OCI-LY3 (cell line): ENCODE results near the gene MAP2.
"Not testable (repeated sequence)": the region's sequence is repeated elsewhere in the genome, so short reads cannot be mapped to it uniquely, and the experiment has no call there.

Experiments used
- H2AFZ ChIP-seq: fragments of 200-600, 300-600 bp; shearing (Covaris generic); 2 replicates; pipeline ENCODE4 v1.6.0; 2014; ENCODE audit warnings: antibody characterized with exemption, low read depth, low read length
- H3K27ac ChIP-seq: fragments of 200-600, 300-600 bp; sonication (generic); 2 replicates; pipeline ENCODE4 v1.5.1; 2014; ENCODE audit warnings: mild to moderate bottlenecking, low read length, moderate library complexity, mixed read lengths
- H3K27me3 ChIP-seq: fragments of 200-600, 300-600 bp; sonication (generic); 2 replicates; pipeline ENCODE4 v1.6.1; 2014; ENCODE audit warnings: low read depth, low read length, mixed read lengths
- H3K36me3 ChIP-seq: fragments of 200-600, 300-600 bp; sonication (generic); replicated peaks from 2 replicates; pipeline ENCODE3; 2014; ENCODE audit warnings: low read depth, low read length, mixed read lengths
- H3K4me1 ChIP-seq: fragments of 300-600, 200-600 bp; sonication (generic); 2 replicates; pipeline ENCODE4 v1.6.1; 2014; ENCODE audit warnings: low read length, mixed read lengths
- H3K4me2 ChIP-seq: fragments of 200-600, 300-600 bp; sonication (generic); 2 replicates; pipeline ENCODE4 v1.6.1; 2014; ENCODE audit warnings: low read length, mixed read lengths
- H3K4me3 ChIP-seq: fragments of 300-600, 200-600 bp; sonication (generic); 2 replicates; pipeline ENCODE4 v1.5.1; 2014; ENCODE audit warnings: antibody characterized with exemption, mild to moderate bottlenecking, low read length, moderate library complexity
- H3K79me2 ChIP-seq: fragments of 300-600, 200-600 bp; shearing (Covaris generic); 2 replicates; pipeline ENCODE4 v1.6.1; 2014; ENCODE audit warnings: mild to moderate bottlenecking, low read length, mixed read lengths
- H3K9ac ChIP-seq: fragments of 300-600, 200-600 bp; shearing (Covaris generic); 2 replicates; pipeline ENCODE4 v1.6.0; 2014; ENCODE audit warnings: mild to moderate bottlenecking, low read length, moderate library complexity
- H3K9me3 ChIP-seq: fragments of 200-600, 300-600 bp; shearing (Covaris generic); 2 replicates; pipeline ENCODE4 v1.6.1; 2014; ENCODE audit warnings: low read length, mixed read lengths; ENCODE audit not compliant: insufficient read depth
- H4K20me1 ChIP-seq: fragments of 200-600, 300-600 bp; sonication (generic); 2 replicates; pipeline ENCODE4 v1.6.1; 2016; ENCODE audit warnings: low read length, mixed read lengths; ENCODE audit not compliant: insufficient read depth
- CTCF ChIP-seq: fragments of 200-600, 300-600 bp; sonication (generic); IDR thresholded peaks from 2 replicates; pipeline ENCODE4 v1.5.1; 2014; ENCODE audit warnings: antibody characterized with exemption, low read length, low read depth
- EZH2phosphoT487 ChIP-seq: fragments of 200-600 bp; shearing (Covaris generic); IDR thresholded peaks from 2 replicates; pipeline ENCODE4 v1.6.1; 2018; ENCODE audit warnings: antibody characterized with exemption, mixed run types, low read depth

MAP2 gene

GRCh38 chr2:209472871-209473270 is 49.0 kb downstream of the MAP2 start:
- H3K4me2 ChIP-seq, result no peak overlapping the region
- H3K27ac ChIP-seq, result no peak overlapping the region
- H4K20me1 ChIP-seq, result no peaks in the 10 kb centered on the region
- H2AFZ ChIP-seq, result peak overlapping the region; percentile 26; the same call in 1 of the 2 replicates
- H3K9me3 ChIP-seq, result no peaks in the 10 kb centered on the region
- no peak overlapping the region for H3K4me3 ChIP-seq
- no peaks in the 10 kb centered on the region for H3K4me1 ChIP-seq
- TF ChIP-seq CTCF, result no peak
- TF ChIP-seq EZH2phosphoT487, result no peak
- no peak overlapping the region for H3K9ac ChIP-seq
- H3K79me2 ChIP-seq, result no peaks in the 10 kb centered on the region
- H3K36me3 ChIP-seq, result no peaks in the 10 kb centered on the region
- H3K27me3 ChIP-seq, result no peaks in the 10 kb centered on the region

DNA sequence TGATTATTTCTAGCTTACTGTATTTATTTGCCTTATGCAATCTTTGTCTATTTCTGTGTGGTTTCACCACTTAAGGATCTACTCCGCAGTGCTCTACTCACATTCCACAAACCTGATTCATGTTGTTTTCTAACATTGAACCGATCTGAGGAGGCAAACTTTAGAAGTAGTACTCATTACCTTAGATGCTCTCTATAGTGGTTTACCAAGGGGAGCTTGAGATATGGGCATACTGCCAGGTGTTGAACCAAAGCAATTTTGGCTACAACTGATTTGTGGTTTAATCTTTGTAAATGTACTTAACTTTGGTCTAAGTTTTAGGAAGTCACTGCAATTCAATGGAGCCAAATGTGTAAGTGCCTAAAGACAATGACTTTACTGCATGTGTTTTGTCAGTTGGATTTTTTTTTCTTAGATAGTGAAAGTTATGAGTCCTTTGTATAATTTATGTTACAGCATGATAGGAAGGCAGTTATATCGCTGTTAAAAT is 50.1 kb downstream of the MAP2 start:
- Histone ChIP-seq H3K4me2 (no peak overlapping the region), H3K4me3 (no peak overlapping the region), H3K9ac (no peak overlapping the region), H3K27me3 (no peaks in the 10 kb centered on the region), H3K27ac (no peak overlapping the region), H2AFZ (no peak overlapping the region), H3K9me3 (no peaks in the 10 kb centered on the region), H3K4me1 (no peaks in the 10 kb centered on the region), H4K20me1 (no peaks in the 10 kb centered on the region), H3K79me2 (no peaks in the 10 kb centered on the region), H3K36me3 (no peaks in the 10 kb centered on the region)
- TF ChIP-seq CTCF, result no peak
- no peak for TF ChIP-seq EZH2phosphoT487

DNA sequence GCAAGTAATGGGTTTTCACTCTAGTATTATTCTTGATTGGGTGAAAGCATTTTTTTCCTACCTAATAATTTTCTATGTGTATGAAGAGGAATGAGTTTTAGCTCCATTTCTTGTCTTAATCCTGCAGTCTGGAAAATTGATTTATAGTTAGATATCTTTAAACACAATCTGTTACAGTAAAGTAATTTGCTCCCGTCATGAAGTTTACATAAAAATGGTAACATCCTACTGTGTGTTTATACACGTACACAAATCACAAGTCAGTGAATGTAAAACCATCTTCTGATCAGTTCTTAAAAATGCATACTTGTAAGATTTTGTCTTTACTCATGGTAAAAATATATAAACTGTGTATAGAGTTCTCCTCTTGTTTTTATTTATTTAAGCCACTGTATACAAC is 51.1 kb downstream of the MAP2 start:
- H3K9ac ChIP-seq, result no peak overlapping the region
- H4K20me1 ChIP-seq, result no peaks in the 10 kb centered on the region
- no peaks in the 10 kb centered on the region for H3K36me3 ChIP-seq
- no peak overlapping the region for H3K27ac ChIP-seq
- H3K79me2 ChIP-seq, result no peaks in the 10 kb centered on the region
- no peaks in the 10 kb centered on the region for H3K9me3 ChIP-seq
- no peaks in the 10 kb centered on the region for H3K27me3 ChIP-seq
- H3K4me3 ChIP-seq, result no peak overlapping the region
- H2AFZ ChIP-seq, result no peak overlapping the region
- H3K4me1 ChIP-seq, result no peaks in the 10 kb centered on the region
- H3K4me2 ChIP-seq, result no peak overlapping the region
- TF ChIP-seq CTCF (no peak), EZH2phosphoT487 (no peak)

DNA sequence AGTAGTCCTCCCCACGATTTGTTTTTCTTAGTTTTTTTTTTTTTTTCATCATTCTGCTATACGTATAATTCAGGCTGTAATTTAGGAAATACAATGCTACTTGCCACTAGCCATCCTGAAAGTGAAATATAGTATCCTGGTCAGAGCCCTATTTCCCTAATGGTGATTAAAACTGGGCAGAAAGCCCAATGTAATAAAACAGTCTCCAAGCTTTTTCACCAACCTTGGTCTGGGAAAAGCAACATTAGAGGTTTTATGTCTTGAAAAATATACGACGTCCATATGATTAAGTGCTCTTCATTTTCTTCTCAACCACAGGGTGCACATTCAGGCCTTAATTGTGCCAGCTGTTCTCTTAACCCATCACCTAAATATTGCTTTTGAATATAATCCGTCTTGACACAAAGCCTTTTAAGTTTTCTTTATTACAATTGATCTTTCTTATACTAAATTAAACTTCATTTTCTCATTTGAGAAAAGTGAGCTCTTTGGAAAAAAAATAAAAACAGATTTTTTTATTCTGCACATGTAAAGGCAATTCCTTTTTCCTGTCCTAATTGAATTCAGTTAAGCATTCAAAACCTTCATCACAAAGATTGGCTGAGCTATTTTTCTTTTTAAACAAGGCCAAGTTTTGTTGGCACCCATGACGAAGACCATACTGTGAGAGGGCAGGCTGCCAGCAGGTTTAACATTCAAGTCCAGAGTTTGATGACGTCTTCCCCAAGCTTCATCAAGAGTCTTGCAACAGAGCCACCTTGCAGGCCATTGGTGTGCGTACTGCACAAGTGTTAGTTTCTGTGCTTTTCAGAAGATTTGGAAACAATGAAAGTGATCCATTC is 52.7 kb downstream of the MAP2 start:
- Histone ChIP-seq H4K20me1 (no peaks in the 10 kb centered on the region), H3K9ac (no peak overlapping the region), H3K9me3 (no peaks in the 10 kb centered on the region), H3K4me3 (no peak overlapping the region), H3K4me1 (no peaks in the 10 kb centered on the region), H3K36me3 (no peaks in the 10 kb centered on the region), H3K27me3 (no peaks in the 10 kb centered on the region), H2AFZ (no peak overlapping the region), H3K4me2 (no peak overlapping the region), H3K27ac (no peak overlapping the region), H3K79me2 (no peaks in the 10 kb centered on the region)
- no peak for TF ChIP-seq EZH2phosphoT487

DNA sequence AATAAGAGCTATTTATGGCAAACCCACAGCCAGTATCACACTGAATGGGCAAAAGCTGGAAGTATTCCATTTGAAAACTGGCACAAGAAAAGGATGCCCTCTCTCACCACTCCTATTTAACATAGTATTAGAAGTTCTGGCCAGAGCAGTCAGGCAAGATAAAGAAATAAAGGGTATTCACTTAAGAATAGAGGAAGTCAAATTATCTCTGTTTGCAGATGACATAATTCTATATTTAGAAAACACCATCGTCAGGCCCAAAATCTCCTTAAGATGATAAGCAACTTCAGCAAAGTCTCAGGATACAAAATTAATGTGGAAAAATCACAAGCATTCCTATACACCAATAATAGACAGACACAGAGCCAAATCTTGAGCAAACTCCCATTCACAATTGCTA is 68.4 kb downstream of the MAP2 start:
- H3K9ac ChIP-seq, H3K27ac ChIP-seq: not testable (repeated sequence)

DNA sequence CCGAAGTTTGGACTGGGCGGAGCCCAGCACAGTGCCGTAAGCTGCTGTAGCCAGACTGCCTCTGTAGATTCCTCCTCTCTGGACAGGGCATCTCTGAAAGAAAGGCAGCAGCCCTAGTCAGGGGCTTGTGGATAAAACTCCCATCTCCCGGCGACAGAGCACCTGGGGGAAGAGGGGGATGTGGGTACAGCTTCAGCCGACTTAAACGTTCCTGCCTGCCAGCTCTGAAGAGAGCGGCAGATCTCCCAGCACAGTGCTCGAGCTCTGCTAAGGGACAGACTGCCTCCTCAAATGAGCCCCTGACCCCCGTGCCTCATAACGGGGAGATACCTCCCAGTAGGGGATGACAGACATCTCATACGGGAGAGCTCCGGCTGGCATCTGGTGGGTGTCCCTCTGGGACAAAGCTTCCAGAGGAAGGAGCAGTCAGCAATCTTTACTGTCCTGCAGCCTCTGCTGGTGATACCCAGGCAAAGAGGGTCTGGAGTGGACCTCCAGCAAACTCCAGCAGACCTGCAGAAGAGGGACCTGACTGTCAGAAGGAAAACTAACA is 71.3 kb downstream of the MAP2 start:
- not testable (repeated sequence) for H3K9ac ChIP-seq, H3K4me2 ChIP-seq, H3K27ac ChIP-seq

More for the DNA sequence above, 68.4 kb downstream of the MAP2 start:
- H3K36me3 ChIP-seq, H3K79me2 ChIP-seq, H3K4me2 ChIP-seq, H2AFZ ChIP-seq, H4K20me1 ChIP-seq, H3K9me3 ChIP-seq, H3K27me3 ChIP-seq, H3K4me3 ChIP-seq, H3K4me1 ChIP-seq: not testable (repeated sequence)

More for the DNA sequence above, 71.3 kb downstream of the MAP2 start:
- H3K9me3 ChIP-seq, H3K79me2 ChIP-seq, H2AFZ ChIP-seq, H3K4me3 ChIP-seq, H3K4me1 ChIP-seq, H3K27me3 ChIP-seq, H4K20me1 ChIP-seq, H3K36me3 ChIP-seq: not testable (repeated sequence)
